Activated CD4-positive, alpha-beta T cell treated with anti-CD3 and anti-CD28 coated beads, Interleukin-2, amount 50 U/mL, for 16 hours (primary cell): Measurements from ENCODE around the gene ADRM1.

Experiments used
- DNase-seq: peaks from one replicate; pipeline ENCODE4 v3.0.0-alpha.2; 2020

The ADRM1 gene

DNA sequence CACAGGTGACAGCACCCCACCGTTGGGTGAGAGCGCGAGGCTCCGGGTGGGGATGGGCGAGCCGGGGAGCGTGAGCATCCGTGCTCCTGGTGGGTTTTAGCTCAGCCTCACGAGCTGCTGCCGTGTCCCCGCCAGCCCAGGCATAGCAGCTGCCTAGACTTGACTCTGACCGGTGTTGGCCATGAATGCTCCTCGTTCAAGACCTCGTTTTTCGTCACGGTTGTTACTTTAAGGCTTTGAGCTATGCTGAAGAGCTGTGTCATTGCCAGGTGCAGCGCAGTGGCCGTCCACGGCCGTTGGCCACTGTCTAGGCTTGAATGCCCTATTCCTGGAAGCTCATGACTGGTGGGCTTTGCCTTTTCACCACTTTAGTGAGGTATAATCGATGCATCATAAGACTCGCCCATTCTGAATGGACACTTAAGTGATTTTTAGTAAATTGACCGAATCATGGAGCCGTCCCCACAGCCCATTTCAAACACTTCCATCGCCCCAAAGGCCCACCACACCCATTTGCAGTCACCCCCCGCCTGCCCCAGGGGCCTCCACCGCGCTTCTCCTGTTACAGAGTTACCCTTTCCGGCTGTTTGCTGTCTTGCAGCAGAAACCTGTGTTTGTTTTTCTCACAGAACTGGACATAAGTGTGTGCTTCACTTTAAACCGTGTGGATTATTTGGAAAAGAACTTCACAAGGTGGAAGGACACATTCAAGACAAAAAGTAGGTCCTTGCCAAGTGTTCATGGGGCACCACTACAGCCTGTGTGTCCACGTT is 21.4 kb upstream of the ADRM1 start:
- DNase-seq: no peak

GRCh38 chr20:62282103-62282502 is 20.7 kb upstream of the ADRM1 start:
- DNase-seq: no peak

DNA sequence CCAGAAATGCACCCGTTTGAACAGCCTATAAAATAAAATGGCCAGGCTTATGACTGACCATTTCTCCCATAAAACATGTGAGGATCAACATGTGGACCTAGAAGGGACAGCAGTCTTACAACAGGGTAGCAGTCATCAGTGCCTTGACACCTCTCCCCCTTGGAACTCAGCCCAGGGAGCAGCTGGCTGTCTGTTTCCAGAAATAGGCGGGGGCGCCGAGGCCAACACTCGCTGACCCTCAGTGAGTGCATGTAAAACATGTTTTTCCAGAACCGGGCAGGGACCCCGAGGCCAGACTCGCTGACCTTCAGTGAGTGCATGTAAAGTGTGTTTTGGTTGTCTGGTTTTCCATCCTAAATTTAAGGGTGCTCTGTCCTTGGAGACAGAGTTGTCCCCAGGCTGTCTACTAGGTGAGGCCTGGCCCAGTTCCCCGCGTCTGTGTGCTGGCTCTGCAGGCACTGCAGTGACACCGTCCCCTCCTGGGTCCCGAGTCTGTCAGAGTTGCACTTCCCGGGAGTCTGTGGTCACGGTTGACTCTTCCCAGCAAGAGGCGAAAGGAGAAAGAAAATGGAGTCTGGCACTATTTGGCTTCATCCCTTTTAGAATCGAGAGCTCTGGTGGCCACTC is 19.8 kb upstream of the ADRM1 start:
- DNase-seq: no peak

GRCh38 chr20:62284448-62284847 is 18.3 kb upstream of the ADRM1 start:
- no peak for DNase-seq

- DNase-seq: no peak
These were observed 17.6 kb upstream of the ADRM1 start for GRCh38 chr20:62285151-62285550.

GRCh38 chr20:62285722-62286121 is 17.1 kb upstream of the ADRM1 start:
- no peak for DNase-seq

DNA sequence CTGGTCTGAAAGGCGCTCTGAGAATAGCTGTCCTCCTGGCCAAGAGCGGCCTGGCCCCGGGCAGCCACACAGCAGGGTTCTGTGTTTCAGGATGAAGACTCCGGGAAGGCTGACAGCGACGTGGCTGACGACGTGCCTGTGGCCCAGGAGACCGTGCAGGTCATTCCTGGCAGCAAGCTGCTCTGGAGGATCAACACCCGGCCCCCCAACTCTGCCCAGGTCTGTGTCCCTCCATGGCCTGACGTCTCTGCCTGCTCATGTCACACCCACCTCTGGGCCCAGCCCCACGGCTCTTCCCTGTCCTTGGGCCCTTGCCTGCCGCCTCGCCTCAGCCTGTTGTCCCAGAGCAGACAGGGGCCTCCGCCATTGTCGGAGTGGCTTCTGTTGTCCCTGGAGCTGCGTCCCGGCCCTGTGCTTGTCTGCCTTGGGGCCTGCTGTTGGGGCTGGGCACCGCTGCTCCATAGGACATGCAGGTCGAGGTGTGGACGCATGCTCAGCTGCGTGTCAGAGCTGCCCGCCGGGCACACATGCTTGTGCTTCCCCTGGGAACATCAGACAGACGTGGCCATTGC is 16.2 kb upstream of the ADRM1 start:
- no peak for DNase-seq

- no peak for DNase-seq
These were observed 15.7 kb upstream of the ADRM1 start for GRCh38 chr20:62287129-62287528.

- DNase-seq: no peak
These were observed 14.8 kb upstream of the ADRM1 start for GRCh38 chr20:62287759-62288534.

DNA sequence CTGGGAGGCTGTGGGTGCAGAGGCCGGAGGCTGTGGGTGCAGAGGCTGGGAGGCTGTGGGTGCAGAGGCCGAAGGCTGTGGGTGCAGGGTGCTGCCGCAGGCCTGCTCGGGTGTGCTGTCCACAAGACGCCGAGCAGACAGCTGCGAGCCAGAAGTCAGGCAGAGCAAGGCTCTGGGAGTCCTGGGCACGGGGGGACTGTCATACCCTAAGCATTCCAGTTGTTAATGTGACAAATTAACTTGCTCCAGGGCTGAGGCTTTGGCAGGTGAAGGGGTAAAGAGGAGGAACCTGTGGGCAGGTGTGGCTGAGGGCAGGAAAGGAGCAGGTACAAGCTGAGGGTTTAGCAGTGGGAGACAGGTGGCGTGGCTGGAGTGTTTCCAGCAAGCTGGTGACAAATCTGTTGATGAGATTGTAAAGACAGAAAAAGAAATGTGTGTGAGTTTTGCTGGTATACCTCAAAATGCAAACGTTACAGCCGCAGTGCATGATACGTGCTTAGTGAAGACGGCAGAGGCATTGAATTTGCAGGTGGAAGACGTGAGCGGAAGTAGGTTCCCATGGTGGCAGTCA is 14.2 kb upstream of the ADRM1 start:
- no peak for DNase-seq

DNA sequence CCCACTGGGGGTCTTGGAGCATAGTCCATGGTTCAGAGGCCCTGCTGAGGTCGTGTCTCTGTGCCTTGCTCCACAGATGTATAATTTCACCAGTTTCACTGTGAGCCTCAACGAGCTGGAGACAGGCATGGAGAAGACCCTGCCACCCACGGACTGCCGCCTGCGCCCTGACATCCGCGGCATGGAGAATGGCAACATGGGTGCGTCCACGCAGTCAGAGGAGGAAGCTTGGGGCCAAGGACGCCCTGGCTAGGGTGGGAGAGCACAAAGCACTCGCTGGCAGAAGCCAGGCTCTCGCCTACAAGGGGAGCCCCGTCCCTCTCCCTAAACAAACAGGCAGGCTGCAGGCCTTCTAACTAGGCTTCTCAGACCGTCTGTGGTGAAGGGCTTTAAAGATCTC is 13.7 kb upstream of the ADRM1 start:
- DNase-seq: no peak

DNA sequence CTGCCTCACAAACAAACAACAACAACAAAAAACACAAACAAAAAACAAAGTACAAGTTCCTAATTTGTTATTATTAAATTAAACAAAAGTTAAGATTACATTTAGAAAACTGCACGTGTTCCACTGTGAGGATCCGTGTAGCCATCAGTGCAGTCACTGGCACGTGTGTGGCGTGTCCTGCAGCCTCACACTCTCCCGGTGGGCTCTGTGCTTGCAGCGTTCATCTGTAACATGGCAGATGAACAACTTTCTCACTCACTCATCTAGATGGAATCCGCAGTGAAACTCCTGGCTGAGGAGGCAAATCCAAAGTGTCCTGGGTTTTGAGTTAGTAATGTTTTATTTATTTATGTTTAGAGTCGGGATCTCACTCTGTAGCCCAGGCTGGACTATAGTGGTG is 12.9 kb upstream of the ADRM1 start:
- no peak for DNase-seq

- DNase-seq: no peak
These were observed 11.3 kb upstream of the ADRM1 start for GRCh38 chr20:62291251-62292066.

DNA sequence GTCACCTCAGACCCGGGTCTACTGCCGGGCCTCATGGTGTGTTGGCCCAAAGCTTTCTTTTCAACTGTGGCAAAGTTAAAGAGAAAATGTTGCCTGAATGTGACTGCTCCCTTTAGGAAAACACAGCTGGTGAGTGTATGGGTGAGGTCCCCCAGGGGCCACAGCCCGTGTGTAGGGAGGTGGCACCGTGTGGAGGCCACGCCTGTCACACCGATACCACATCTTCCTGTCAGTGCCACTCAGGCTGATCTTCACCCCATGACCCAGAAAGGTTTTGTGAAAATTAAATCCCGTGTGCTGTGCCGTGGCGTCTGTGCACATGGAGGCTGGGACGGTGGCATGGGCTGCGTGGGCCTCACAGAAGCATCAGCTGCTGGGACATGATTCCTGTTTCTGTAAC is 10.7 kb upstream of the ADRM1 start:
- DNase-seq: no peak

GRCh38 chr20:62293111-62293784 is 9.5 kb upstream of the ADRM1 start:
- DNase-seq: no peak

GRCh38 chr20:62293946-62294345 is 8.9 kb upstream of the ADRM1 start:
- DNase-seq: no peak

- DNase-seq: no peak
These were observed 8.3 kb upstream of the ADRM1 start for GRCh38 chr20:62294516-62294915.

DNA sequence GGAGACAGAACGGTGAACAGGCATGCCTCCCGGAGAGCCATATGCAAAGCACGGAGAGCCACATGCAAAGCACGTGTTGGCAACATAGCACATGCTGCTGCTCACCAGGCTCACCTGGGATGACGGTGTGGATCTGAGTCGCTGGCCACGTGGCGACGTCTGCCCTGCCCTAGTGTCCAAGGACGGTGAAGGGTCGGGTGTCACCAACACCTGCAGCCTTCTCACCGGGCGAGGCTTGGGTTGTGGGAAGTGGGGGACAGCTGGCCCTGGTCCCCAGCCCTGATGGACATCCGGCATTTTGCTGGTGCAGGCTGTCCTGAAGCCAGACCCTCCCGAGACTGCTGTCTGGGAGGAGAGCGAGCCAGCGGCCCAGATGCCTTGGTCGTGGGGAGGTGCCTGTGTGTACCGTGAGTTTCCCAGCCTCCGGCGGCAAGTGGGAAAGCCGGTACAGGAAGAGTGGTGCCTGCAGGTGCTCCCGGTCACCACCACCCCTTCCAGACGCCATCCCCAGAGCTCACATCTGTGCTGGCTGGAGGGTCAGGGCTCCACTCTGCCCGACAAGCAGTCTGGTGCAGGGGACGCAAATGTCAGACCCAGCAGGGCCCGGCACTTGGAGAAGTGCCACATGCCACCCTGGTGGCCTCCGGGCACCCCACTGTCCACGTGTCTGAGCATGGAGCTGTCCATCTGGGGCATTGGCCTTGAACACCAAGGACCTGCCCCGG is 5.9 kb upstream of the ADRM1 start:
- DNase-seq: no peak

DNA sequence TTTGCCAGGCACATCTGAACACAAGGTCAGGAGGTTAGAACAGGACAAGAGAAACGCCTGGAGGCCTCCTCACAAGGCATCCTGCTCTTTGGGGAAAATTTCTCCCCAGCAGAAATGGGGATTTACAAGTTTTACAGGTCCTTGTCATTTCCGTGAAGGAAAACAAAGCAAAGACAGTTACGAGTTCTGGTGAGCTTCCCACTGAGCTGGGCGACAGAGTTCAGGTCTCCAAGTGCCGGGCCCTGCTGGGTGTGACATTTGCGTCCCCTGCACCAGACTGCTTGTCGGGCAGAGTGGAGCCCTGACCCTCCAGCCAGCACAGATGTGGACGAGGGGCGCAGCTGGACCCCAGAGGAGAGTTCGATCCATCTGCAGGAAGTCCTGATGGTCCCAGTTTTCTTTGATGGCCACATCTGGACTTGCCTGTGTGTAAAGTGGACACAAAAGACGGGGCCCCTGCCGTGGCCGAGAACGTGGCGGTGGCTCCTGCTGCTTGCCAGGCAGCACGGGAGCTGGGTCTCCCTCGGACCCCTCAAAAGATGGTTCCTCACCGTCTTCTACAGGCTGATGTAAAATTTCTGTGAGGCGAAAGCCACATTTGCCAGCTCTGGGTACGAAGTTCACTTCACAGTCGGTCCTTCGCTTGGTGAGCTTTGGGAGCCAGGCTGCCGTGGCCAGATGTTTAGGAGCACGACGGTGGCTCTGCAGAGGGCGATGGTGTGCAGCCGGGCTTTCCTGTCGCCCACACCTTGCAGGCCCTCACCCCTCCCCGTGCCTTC is 5.2 kb upstream of the ADRM1 start:
- DNase-seq: no peak

DNA sequence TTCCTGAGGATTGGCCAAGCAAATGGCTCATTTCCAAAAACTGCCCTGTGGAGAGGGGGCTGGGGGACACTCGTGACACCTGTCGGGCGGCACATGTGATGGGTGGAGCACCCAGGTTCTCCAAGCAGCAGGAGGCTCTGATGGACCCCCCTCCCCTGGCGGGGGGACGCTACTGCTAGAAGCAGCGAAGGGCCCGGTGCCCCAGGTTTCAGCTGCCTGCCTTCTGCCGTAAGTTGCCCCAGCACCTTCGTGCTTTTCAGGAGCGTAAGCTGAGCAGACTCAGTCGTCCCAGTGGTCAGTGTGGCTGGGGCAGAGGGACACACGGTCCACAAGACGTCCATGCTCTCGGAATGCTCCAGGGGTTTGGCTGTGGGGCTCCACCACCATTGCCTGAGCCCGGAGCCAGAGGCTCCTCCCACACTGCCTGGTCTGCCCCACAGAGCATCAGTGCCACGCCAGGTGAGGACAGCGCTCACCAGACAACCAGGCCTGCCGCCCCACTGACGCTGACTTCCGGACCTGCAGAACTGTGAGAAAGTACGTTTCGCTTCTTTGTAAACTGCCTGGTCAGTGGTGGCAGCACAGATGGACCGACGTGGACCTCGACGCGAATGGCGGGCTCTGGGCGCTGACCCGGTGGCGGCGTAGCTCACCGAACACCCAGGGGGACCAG is 4.1 kb upstream of the ADRM1 start:
- no peak for DNase-seq
